Testis (tissue), 2 donors: ENCODE results near the gene TEAD1.

Source experiments
- CTCF ChIP-seq, 3 experiments: fragments of 450-650 bp in 2 of 3; fragments of 200-600 bp in 1 of 3; sonication (generic) in 1 of 3; IDR thresholded peaks; one replicate each; pipeline ENCODE4 v1.5.1; 2016 to 2019; ENCODE audit warnings: antibody characterized with exemption in 3 of 3, mild to moderate bottlenecking in 2 of 3, moderate library complexity in 1 of 3
- POLR2A ChIP-seq: fragments of 450-650 bp; IDR thresholded peaks from one replicate; pipeline ENCODE4 v1.6.1; 2017; ENCODE audit warnings: antibody characterized with exemption, mild to moderate bottlenecking, moderate library complexity

GRCh38 chr11:12691473-12691872 is 17.3 kb downstream of the TEAD1 start:
- no peak for TF ChIP-seq CTCF (IDR thresholded peaks at IDR 0.05)
- TF ChIP-seq POLR2A: no peak
